Activated T-cell treated with anti-CD3 and anti-CD28 coated beads, Interleukin-2, amount 50 U/mL, for 4 hours (primary cell): Measurements from ENCODE around the gene GALNT1. TPM values are rescaled to one million over a fixed set of nuclear protein-coding genes. Genes with fewer than 3 reads are reported as not detected.
"Not testable (repeated sequence)": the region's sequence is repeated elsewhere in the genome, so short reads cannot be mapped to it uniquely, and the experiment has no call there.

Experiments used
- ATAC-seq, 2 donors: fragments of 200-7000 bp; cut with Tn5 transposase; one replicate each; pipeline ENCODE4 v1.10.0; 2021
- DNase-seq: peaks from one replicate; pipeline ENCODE4 v3.0.0-alpha.2; 2020
- H3K27me3 Mint-ChIP-seq: one replicate; pipeline ENCODE4 v1.8.0; 2021; ENCODE audit warnings: low read depth, mixed read lengths
- H3K36me3 Mint-ChIP-seq: one replicate; pipeline ENCODE4 v1.8.0; 2022; ENCODE audit warnings: mixed read lengths; ENCODE audit not compliant: insufficient read depth
- H3K4me1 Mint-ChIP-seq: one replicate; pipeline ENCODE4 v1.8.0; 2021; ENCODE audit warnings: low read depth, mixed read lengths
- H3K4me3 Mint-ChIP-seq: one replicate; pipeline ENCODE4 v1.8.0; 2021; ENCODE audit warnings: mild to moderate bottlenecking, moderate library complexity, mixed read lengths
- H3K9me3 Mint-ChIP-seq: one replicate; pipeline ENCODE4 v1.8.0; 2021; ENCODE audit warnings: mixed read lengths
- total RNA-seq, 3 donors: library from RNA; stranded (reverse); gene quantifications; one replicate each; pipeline ENCODE4 v1.2.1, GENCODE V29; 2021

GALNT1 gene
- total RNA-seq = 10 to 100 TPM; 39.5 to 47.0 (median 43.9) TPM

GRCh38 chr18:35581546-35581897 lies at the start of gene GALNT1:
Gene GALNT1, plus strand, starts transcription at chr18:35581740. Its CDS starts 72,923 bp downstream, at chr18:35654663.
- no peak for DNase-seq
- Mint-ChIP-seq H3K36me3 (peaks cover 2% of the 10 kb centered on the region), H3K4me3 (peak within 1 kb of the TSS; percentile 81), H3K27me3 (no peaks in the 10 kb centered on the region), H3K4me1 (peaks cover 38% of the 10 kb centered on the region), H3K9me3 (peaks cover 6% of the 10 kb centered on the region)
- ATAC-seq = peak; percentile 11 to 19

GRCh38 chr18:35533916-35534405 lies 47.6 kb upstream of the GALNT1 start:
- no peak overlapping the region for H3K4me3 Mint-ChIP-seq
- H3K36me3 Mint-ChIP-seq = no peaks in the 10 kb centered on the region
- H3K9me3 Mint-ChIP-seq = peaks cover 19% of the 10 kb centered on the region
- no peak for ATAC-seq
- H3K4me1 Mint-ChIP-seq = no peaks in the 10 kb centered on the region
- no peak for DNase-seq
- peaks cover 8% of the 10 kb centered on the region for H3K27me3 Mint-ChIP-seq

GRCh38 chr18:35535297-35535696 lies 46.2 kb upstream of the GALNT1 start:
- DNase-seq (no peak), ATAC-seq (no peak)
- H3K9me3 Mint-ChIP-seq = peaks cover 11% of the 10 kb centered on the region
- no peaks in the 10 kb centered on the region for H3K36me3 Mint-ChIP-seq
- H3K4me3 Mint-ChIP-seq = no peak overlapping the region
- no peaks in the 10 kb centered on the region for H3K4me1 Mint-ChIP-seq
- H3K27me3 Mint-ChIP-seq = peaks cover 5% of the 10 kb centered on the region

- Mint-ChIP-seq H3K9me3 (no peaks in the 10 kb centered on the region), H3K27me3 (peaks cover 4% of the 10 kb centered on the region), H3K4me3 (no peak overlapping the region), H3K4me1 (peaks cover 4% of the 10 kb centered on the region), H3K36me3 (no peaks in the 10 kb centered on the region)
- ATAC-seq = no peak
- no peak for DNase-seq
Observed at GRCh38 chr18:35542356-35542755, 39.2 kb upstream of the GALNT1 start.

GRCh38 chr18:35547008-35547605 lies 34.4 kb upstream of the GALNT1 start:
- no peaks in the 10 kb centered on the region for H3K36me3 Mint-ChIP-seq
- no peak for DNase-seq
- H3K9me3 Mint-ChIP-seq = no peaks in the 10 kb centered on the region
- peaks cover 4% of the 10 kb centered on the region for H3K27me3 Mint-ChIP-seq
- H3K4me1 Mint-ChIP-seq = peaks cover 5% of the 10 kb centered on the region
- H3K4me3 Mint-ChIP-seq = no peak overlapping the region
- no peak for ATAC-seq

GRCh38 chr18:35549564-35549963 lies 32.0 kb upstream of the GALNT1 start:
- DNase-seq = no peak
- no peaks in the 10 kb centered on the region for H3K36me3 Mint-ChIP-seq
- H3K9me3 Mint-ChIP-seq = no peaks in the 10 kb centered on the region
- peaks cover 4% of the 10 kb centered on the region for H3K27me3 Mint-ChIP-seq
- no peak for ATAC-seq
- H3K4me1 Mint-ChIP-seq = peaks cover 5% of the 10 kb centered on the region
- no peak overlapping the region for H3K4me3 Mint-ChIP-seq

GRCh38 chr18:35553300-35553699 lies 28.2 kb upstream of the GALNT1 start:
- no peaks in the 10 kb centered on the region for H3K36me3 Mint-ChIP-seq
- no peaks in the 10 kb centered on the region for H3K9me3 Mint-ChIP-seq
- DNase-seq (no peak), ATAC-seq (no peak)
- no peak overlapping the region for H3K4me3 Mint-ChIP-seq
- H3K4me1 Mint-ChIP-seq = no peaks in the 10 kb centered on the region
- peaks cover 7% of the 10 kb centered on the region for H3K27me3 Mint-ChIP-seq

- H3K4me3 Mint-ChIP-seq, ATAC-seq, H3K27me3 Mint-ChIP-seq, H3K36me3 Mint-ChIP-seq, H3K9me3 Mint-ChIP-seq, H3K4me1 Mint-ChIP-seq, DNase-seq: not testable (repeated sequence)
Observed at GRCh38 chr18:35555538-35555937, 26.0 kb upstream of the GALNT1 start.

GRCh38 chr18:35559867-35560266 lies 21.7 kb upstream of the GALNT1 start:
- Mint-ChIP-seq H3K27me3 (peaks cover 7% of the 10 kb centered on the region), H3K9me3 (no peaks in the 10 kb centered on the region), H3K4me3 (no peak overlapping the region), H3K36me3 (no peaks in the 10 kb centered on the region), H3K4me1 (no peaks in the 10 kb centered on the region)
- ATAC-seq (no peak), DNase-seq (no peak)

GRCh38 chr18:35564795-35565453 lies 16.6 kb upstream of the GALNT1 start:
- ATAC-seq = no peak
- no peaks in the 10 kb centered on the region for H3K9me3 Mint-ChIP-seq

GRCh38 chr18:35566019-35566418 lies 15.5 kb upstream of the GALNT1 start:
- ATAC-seq (no peak), DNase-seq (no peak)
- H3K4me1 Mint-ChIP-seq = no peaks in the 10 kb centered on the region
- no peak overlapping the region for H3K4me3 Mint-ChIP-seq
- H3K36me3 Mint-ChIP-seq = no peaks in the 10 kb centered on the region
- no peaks in the 10 kb centered on the region for H3K9me3 Mint-ChIP-seq
- H3K27me3 Mint-ChIP-seq = no peaks in the 10 kb centered on the region

More at GRCh38 chr18:35564795-35565453, 16.6 kb upstream of the GALNT1 start:
- no peaks in the 10 kb centered on the region for H3K27me3 Mint-ChIP-seq
- no peaks in the 10 kb centered on the region for H3K4me1 Mint-ChIP-seq
- H3K4me3 Mint-ChIP-seq = no peak overlapping the region
- no peak for DNase-seq
- no peaks in the 10 kb centered on the region for H3K36me3 Mint-ChIP-seq

GRCh38 chr18:35570182-35570581 lies 11.4 kb upstream of the GALNT1 start:
- ATAC-seq = no peak
- Mint-ChIP-seq H3K4me3 (no peak overlapping the region), H3K27me3 (no peaks in the 10 kb centered on the region), H3K9me3 (no peaks in the 10 kb centered on the region), H3K4me1 (peaks cover 10% of the 10 kb centered on the region), H3K36me3 (no peaks in the 10 kb centered on the region)
- no peak for DNase-seq

- peaks cover 10% of the 10 kb centered on the region for H3K4me1 Mint-ChIP-seq
- H3K4me3 Mint-ChIP-seq = no peak overlapping the region
Observed at GRCh38 chr18:35571138-35571537, 10.4 kb upstream of the GALNT1 start.

GRCh38 chr18:35572644-35573043 lies 8.9 kb upstream of the GALNT1 start:
- no peak for DNase-seq
- Mint-ChIP-seq H3K27me3 (peaks cover 3% of the 10 kb centered on the region), H3K4me3 (no peak overlapping the region), H3K9me3 (no peaks in the 10 kb centered on the region), H3K4me1 (peaks cover 20% of the 10 kb centered on the region), H3K36me3 (peaks cover 3% of the 10 kb centered on the region)
- ATAC-seq = no peak

More at GRCh38 chr18:35571138-35571537, 10.4 kb upstream of the GALNT1 start:
- H3K36me3 Mint-ChIP-seq = peaks cover 3% of the 10 kb centered on the region
- no peak for ATAC-seq
- peaks cover 3% of the 10 kb centered on the region for H3K27me3 Mint-ChIP-seq
- DNase-seq = no peak
- no peaks in the 10 kb centered on the region for H3K9me3 Mint-ChIP-seq

GRCh38 chr18:35573531-35573930 lies 8.0 kb upstream of the GALNT1 start:
- ATAC-seq = no peak
- Mint-ChIP-seq H3K4me1 (peaks cover 23% of the 10 kb centered on the region), H3K4me3 (no peak overlapping the region), H3K27me3 (peaks cover 3% of the 10 kb centered on the region), H3K9me3 (no peaks in the 10 kb centered on the region), H3K36me3 (peaks cover 3% of the 10 kb centered on the region)
- DNase-seq = no peak
